ENCODE measurements around the gene RADIL.

RADIL gene

GRCh38 chr7:4851459-4852422 lies 31.8 kb downstream of the RADIL start:
- DNase-seq = no peak

GRCh38 chr7:4850262-4850795 lies 33.2 kb downstream of the RADIL start:
- DNase-seq = no peak

- DNase-seq = peak; percentile 31
These were observed 34.1 kb downstream of the RADIL start for GRCh38 chr7:4849390-4849789.

- no peak for DNase-seq
These were observed 37.8 kb downstream of the RADIL start for GRCh38 chr7:4845740-4846142.

GRCh38 chr7:4842319-4843064 lies 41.0 kb downstream of the RADIL start:
- no peak for DNase-seq

GRCh38 chr7:4841836-4842235 lies 41.7 kb downstream of the RADIL start:
- DNase-seq = no peak

- DNase-seq = no peak
These were observed 42.3 kb downstream of the RADIL start for GRCh38 chr7:4841007-4841784.

GRCh38 chr7:4840079-4840501 lies 43.4 kb downstream of the RADIL start:
- DNase-seq = no peak

GRCh38 chr7:4838626-4839334 lies 44.7 kb downstream of the RADIL start:
- no peak for DNase-seq

GRCh38 chr7:4837803-4838625 lies 45.5 kb downstream of the RADIL start:
- no peak for DNase-seq

- no peak for DNase-seq
These were observed 46.3 kb downstream of the RADIL start for GRCh38 chr7:4837041-4837802.

- no peak for DNase-seq
These were observed 47.3 kb downstream of the RADIL start for GRCh38 chr7:4836206-4836661.

- no peak for DNase-seq
These were observed 47.9 kb downstream of the RADIL start for GRCh38 chr7:4835398-4836205.

- no peak for DNase-seq
These were observed 48.7 kb downstream of the RADIL start for GRCh38 chr7:4834601-4835397.

GRCh38 chr7:4833691-4834600 lies 49.6 kb downstream of the RADIL start:
- DNase-seq = no peak

- DNase-seq = no peak
These were observed 50.3 kb downstream of the RADIL start for GRCh38 chr7:4833176-4833575.

- DNase-seq = no peak
These were observed 50.8 kb downstream of the RADIL start for GRCh38 chr7:4832711-4833110.

Data from NCI-H187 treated with DMSO at 0.1 percent for 48 hours (cell line).